ENCODE results near the gene MVP. TPM values are rescaled to one million over a fixed set of nuclear protein-coding genes. Genes with fewer than 3 reads are reported as not detected.
"Not testable (repeated sequence)": the region's sequence is repeated elsewhere in the genome, so short reads cannot be mapped to it uniquely, and the experiment has no call there.

The MVP gene
- total and polyA plus RNA-seq, 2 experiments from 2014 or later: 121 to 146 TPM

DNA sequence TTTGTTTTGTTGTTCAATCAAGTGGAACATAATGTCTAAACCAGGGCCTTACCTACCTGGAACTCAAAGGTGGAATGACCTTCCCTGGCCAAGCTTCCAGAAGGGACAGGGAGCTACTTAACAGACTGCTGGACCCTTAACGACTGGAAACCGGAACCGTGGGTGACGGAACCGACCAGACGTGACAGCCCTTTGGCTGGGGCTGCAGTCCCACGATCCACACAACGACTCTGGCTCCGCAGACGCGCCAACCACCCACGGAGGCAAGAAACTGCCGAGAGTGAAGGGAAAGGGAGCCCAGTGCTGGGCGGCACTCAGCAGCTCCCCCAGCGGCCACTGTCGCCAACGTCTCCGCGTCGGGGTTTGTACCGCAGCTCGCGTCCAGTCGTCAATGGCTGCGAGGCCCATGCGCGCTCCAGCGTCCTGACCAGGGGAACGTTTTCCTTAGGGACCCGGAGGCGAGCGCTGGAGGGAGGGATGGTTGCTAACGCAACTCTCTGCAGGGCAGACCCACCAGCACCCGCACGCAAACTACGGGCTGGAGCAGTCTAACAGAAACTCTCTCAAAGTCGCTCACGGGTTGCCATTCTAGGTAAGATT lies 35.3 kb upstream of the MVP start:
- H3K36me3 ChIP-seq (replicated peaks; ENCODE audit: insufficient read depth, low read depth): no peaks in the 10 kb centered on the region
- H3K4me3 ChIP-seq: no peak overlapping the region
- no peak overlapping the region for H3K27ac ChIP-seq
- no peaks in the 10 kb centered on the region for H3K4me1 ChIP-seq (ENCODE audit: insufficient read depth)
- DNase-seq (ENCODE audit: low spot score): peak; percentile 82
- H3K27me3 ChIP-seq: no peaks in the 10 kb centered on the region
- H3K9me2 ChIP-seq (replicated peaks; ENCODE audit: insufficient read depth): no peaks in the 10 kb centered on the region
- H2AFZ ChIP-seq: peak overlapping the region; percentile 47
- no peaks in the 10 kb centered on the region for H3K79me2 ChIP-seq
- no peaks in the 10 kb centered on the region for H3K9me3 ChIP-seq (ENCODE audit: low read depth)
- TF ChIP-seq EZH2phosphoT487 (IDR thresholded peaks at IDR 0.05; ENCODE audit: low read depth, severe bottlenecking, unreplicated experiment) (no peak), EZH2 (IDR thresholded peaks at IDR 0.05; ENCODE audit: borderline replicate concordance) (no peak), CTCF (IDR thresholded peaks at IDR 0.05; ENCODE audit: poor library complexity) (peak; percentile 72)
- peak overlapping the region; percentile 70 for H3K4me2 ChIP-seq
- WGBS (ENCODE audit: low lambda C conversion rate, missing lambda C conversion rate): 16% methylated on average over 38 of the region's 38 CpGs
- H4K20me1 ChIP-seq (ENCODE audit: insufficient read depth, poor library complexity, severe bottlenecking): no peaks in the 10 kb centered on the region

- not testable (repeated sequence) for H2AFZ ChIP-seq; H3K27ac ChIP-seq; H3K4me2 ChIP-seq; H3K36me3 ChIP-seq (replicated peaks; ENCODE audit: insufficient read depth, low read depth); H3K4me1 ChIP-seq (ENCODE audit: insufficient read depth); H4K20me1 ChIP-seq (ENCODE audit: insufficient read depth, poor library complexity, severe bottlenecking); H3K9me3 ChIP-seq (ENCODE audit: low read depth); H3K4me3 ChIP-seq; DNase-seq (ENCODE audit: low spot score); H3K27me3 ChIP-seq; H3K9me2 ChIP-seq (replicated peaks; ENCODE audit: insufficient read depth)
- 93% methylated on average over 4 of the region's 4 CpGs for WGBS (ENCODE audit: low lambda C conversion rate, missing lambda C conversion rate)
- peaks cover 14% of the 10 kb centered on the region for H3K79me2 ChIP-seq
Measured at GRCh38 chr16:29787155-29787554, 33.1 kb upstream of the MVP start.

GRCh38 chr16:29789775-29790182 lies 30.5 kb upstream of the MVP start:
- Histone ChIP-seq H3K4me1 (ENCODE audit: insufficient read depth) (no peaks in the 10 kb centered on the region), H3K27ac (peak overlapping the region; percentile 92), H2AFZ (peak overlapping the region; percentile 80), H3K36me3 (replicated peaks; ENCODE audit: insufficient read depth, low read depth) (no peaks in the 10 kb centered on the region), H4K20me1 (ENCODE audit: insufficient read depth, poor library complexity, severe bottlenecking) (peaks cover 2% of the 10 kb centered on the region), H3K9me2 (replicated peaks; ENCODE audit: insufficient read depth) (no peaks in the 10 kb centered on the region), H3K79me2 (peaks cover 40% of the 10 kb centered on the region), H3K4me2 (peak overlapping the region; percentile 85), H3K9me3 (ENCODE audit: low read depth) (no peaks in the 10 kb centered on the region), H3K4me3 (peak overlapping the region; percentile 7), H3K27me3 (no peaks in the 10 kb centered on the region)
- 75% methylated on average over 20 of the region's 20 CpGs for WGBS (ENCODE audit: low lambda C conversion rate, missing lambda C conversion rate)
- TF ChIP-seq CTCF (IDR thresholded peaks at IDR 0.05; ENCODE audit: poor library complexity) (no peak), EZH2phosphoT487 (IDR thresholded peaks at IDR 0.05; ENCODE audit: low read depth, severe bottlenecking, unreplicated experiment) (no peak), EZH2 (IDR thresholded peaks at IDR 0.05; ENCODE audit: borderline replicate concordance) (no peak)
- no peak for DNase-seq (ENCODE audit: low spot score)

GRCh38 chr16:29790183-29790948 lies 29.9 kb upstream of the MVP start, which contains the start of gene KIF22:
KIF22 (plus strand) TSS chr16:29790751; CDS start chr16:29790760, 9 bp downstream.
- H3K9me3 ChIP-seq (ENCODE audit: low read depth): no peaks in the 10 kb centered on the region
- H3K9me2 ChIP-seq (replicated peaks; ENCODE audit: insufficient read depth): no peaks in the 10 kb centered on the region
- no peaks in the 10 kb centered on the region for H3K4me1 ChIP-seq (ENCODE audit: insufficient read depth)
- H3K27me3 ChIP-seq: no peaks in the 10 kb centered on the region
- no peaks in the 10 kb centered on the region for H3K36me3 ChIP-seq (replicated peaks; ENCODE audit: insufficient read depth, low read depth)
- H3K79me2 ChIP-seq: peaks cover 46% of the 10 kb centered on the region
- H4K20me1 ChIP-seq (ENCODE audit: insufficient read depth, poor library complexity, severe bottlenecking): peaks cover 2% of the 10 kb centered on the region
- TF ChIP-seq CTCF (IDR thresholded peaks at IDR 0.05; ENCODE audit: poor library complexity) (peak; percentile 82), EZH2 (IDR thresholded peaks at IDR 0.05; ENCODE audit: borderline replicate concordance) (no peak)
- H3K4me2 ChIP-seq: peak within 1 kb of the TSS; percentile 86
- DNase-seq (ENCODE audit: low spot score): peak; percentile 100
- H2AFZ ChIP-seq: peak within 1 kb of the TSS; percentile 80
- H3K27ac ChIP-seq: peak within 1 kb of the TSS; percentile 92
- 2% methylated on average over 60 of the region's 67 CpGs for WGBS (ENCODE audit: low lambda C conversion rate, missing lambda C conversion rate)
- H3K4me3 ChIP-seq: peak within 1 kb of the TSS; percentile 71
